Measurements from ENCODE around the gene KCNT1. TPM values are rescaled to one million over a fixed set of nuclear protein-coding genes. Genes with fewer than 3 reads are reported as not detected.

Gene KCNT1
- total and polyA plus RNA-seq, 10 of the 15 experiments (the other 5 are each of a cell fraction or from before 2014, with no cell fraction given) = not detected

GRCh38 chr9:135762921-135763320 lies 60.9 kb downstream of the KCNT1 start:
- CTCF ChIA-PET = no interaction called here
- FAIRE-seq (no peak), ATAC-seq (no peak), DNase-seq (ENCODE audit: low read depth, low spot score) (no peak)
- Histone ChIP-seq H3K27me3 (replicated peaks in 1 of 2; ENCODE audit: control insufficient read depth in 2 of 2, insufficient read depth in 2 of 2, low read length in 1 of 2) (no peaks in the 10 kb centered on the region), H3K9ac (ENCODE audit: control insufficient read depth, insufficient read depth, low read length) (no peak overlapping the region), H3K36me3 (ENCODE audit: control insufficient read depth in 2 of 2, insufficient read depth in 2 of 2, low read length in 1 of 2) (no peaks in the 10 kb centered on the region), H3K4me1 (ENCODE audit: control insufficient read depth, insufficient read depth, low read length) (no peaks in the 10 kb centered on the region), H3K79me2 (ENCODE audit: control insufficient read depth, insufficient read depth, low read length) (no peaks in the 10 kb centered on the region), H3K4me3 (no peak overlapping the region), H3K4me2 (ENCODE audit: control insufficient read depth, insufficient read depth) (no peak overlapping the region), H3K9me3 (replicated peaks; ENCODE audit: control insufficient read depth, insufficient read depth, low read length) (no peaks in the 10 kb centered on the region; the same call in 2 of the 3 replicates), H2AFZ (ENCODE audit: control insufficient read depth, low read depth, low read length) (no peak overlapping the region), H3K27ac (ENCODE audit: control insufficient read depth, insufficient read depth) (no peak overlapping the region), H4K20me1 (ENCODE audit: control insufficient read depth, insufficient read depth) (no peaks in the 10 kb centered on the region)
- RAD21 ChIA-PET (ENCODE audit: unreplicated experiment) = no interaction called here
- intact Hi-C loops (cut with micrococcal nuclease; ENCODE audit: unreplicated experiment) (no loop called here), in situ Hi-C loops (cut with MboI) (no loop called here)
- 37% methylated on average over 13 of the region's 13 CpGs for WGBS (ENCODE audit: insufficient coverage, insufficient replicate concordance, low lambda C conversion rate, missing lambda C conversion rate)
- POLR2A ChIA-PET = no interaction called here
- BruUV-seq (replicated peaks) = no TSS peak
- SMC1A ChIA-PET (ENCODE audit: uncharacterized antibody, unreplicated experiment) = no interaction called here
- TF ChIP-seq EED (IDR thresholded peaks at IDR 0.05; ENCODE audit: low read depth) = no peak
- no peak for TF ChIP-seq NFYB (IDR thresholded peaks at IDR 0.05; ENCODE audit: insufficient read depth, low read depth, low read length)
- TF ChIP-seq, protein P1, sequence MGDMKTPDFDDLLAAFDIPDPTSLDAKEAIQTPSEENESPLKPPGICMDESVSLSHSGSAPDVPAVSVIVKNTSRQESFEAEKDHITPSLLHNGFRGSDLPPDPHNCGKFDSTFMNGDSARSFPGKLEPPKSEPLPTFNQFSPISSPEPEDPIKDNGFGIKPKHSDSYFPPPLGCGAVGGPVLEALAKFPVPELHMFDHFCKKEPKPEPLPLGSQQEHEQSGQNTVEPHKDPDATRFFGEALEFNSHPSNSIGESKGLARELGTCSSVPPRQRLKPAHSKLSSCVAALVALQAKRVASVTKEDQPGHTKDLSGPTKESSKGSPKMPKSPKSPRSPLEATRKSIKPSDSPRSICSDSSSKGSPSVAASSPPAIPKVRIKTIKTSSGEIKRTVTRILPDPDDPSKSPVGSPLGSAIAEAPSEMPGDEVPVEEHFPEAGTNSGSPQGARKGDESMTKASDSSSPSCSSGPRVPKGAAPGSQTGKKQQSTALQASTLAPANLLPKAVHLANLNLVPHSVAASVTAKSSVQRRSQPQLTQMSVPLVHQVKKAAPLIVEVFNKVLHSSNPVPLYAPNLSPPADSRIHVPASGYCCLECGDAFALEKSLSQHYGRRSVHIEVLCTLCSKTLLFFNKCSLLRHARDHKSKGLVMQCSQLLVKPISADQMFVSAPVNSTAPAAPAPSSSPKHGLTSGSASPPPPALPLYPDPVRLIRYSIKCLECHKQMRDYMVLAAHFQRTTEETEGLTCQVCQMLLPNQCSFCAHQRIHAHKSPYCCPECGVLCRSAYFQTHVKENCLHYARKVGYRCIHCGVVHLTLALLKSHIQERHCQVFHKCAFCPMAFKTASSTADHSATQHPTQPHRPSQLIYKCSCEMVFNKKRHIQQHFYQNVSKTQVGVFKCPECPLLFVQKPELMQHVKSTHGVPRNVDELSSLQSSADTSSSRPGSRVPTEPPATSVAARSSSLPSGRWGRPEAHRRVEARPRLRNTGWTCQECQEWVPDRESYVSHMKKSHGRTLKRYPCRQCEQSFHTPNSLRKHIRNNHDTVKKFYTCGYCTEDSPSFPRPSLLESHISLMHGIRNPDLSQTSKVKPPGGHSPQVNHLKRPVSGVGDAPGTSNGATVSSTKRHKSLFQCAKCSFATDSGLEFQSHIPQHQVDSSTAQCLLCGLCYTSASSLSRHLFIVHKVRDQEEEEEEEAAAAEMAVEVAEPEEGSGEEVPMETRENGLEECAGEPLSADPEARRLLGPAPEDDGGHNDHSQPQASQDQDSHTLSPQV (IDR thresholded peaks at IDR 0.05) = no peak
- no peak for TF ChIP-seq NFXL1 (IDR thresholded peaks at IDR 0.05; ENCODE audit: borderline replicate concordance)
- no peak for TF ChIP-seq MXI1 (IDR thresholded peaks at IDR 0.05; ENCODE audit: low read depth, low read length)
- TF ChIP-seq RELA (IDR thresholded peaks at IDR 0.05; ENCODE audit: borderline replicate concordance, partially characterized antibody) = no peak
- TF ChIP-seq ZNF622 (IDR thresholded peaks at IDR 0.05) = no peak
- no peak for TF ChIP-seq ZNF217 (IDR thresholded peaks at IDR 0.05)
- TF ChIP-seq SPI1 (IDR thresholded peaks at IDR 0.05; ENCODE audit: borderline replicate concordance, insufficient read depth, low read depth, low read length) = no peak
- TF ChIP-seq, protein P2, sequence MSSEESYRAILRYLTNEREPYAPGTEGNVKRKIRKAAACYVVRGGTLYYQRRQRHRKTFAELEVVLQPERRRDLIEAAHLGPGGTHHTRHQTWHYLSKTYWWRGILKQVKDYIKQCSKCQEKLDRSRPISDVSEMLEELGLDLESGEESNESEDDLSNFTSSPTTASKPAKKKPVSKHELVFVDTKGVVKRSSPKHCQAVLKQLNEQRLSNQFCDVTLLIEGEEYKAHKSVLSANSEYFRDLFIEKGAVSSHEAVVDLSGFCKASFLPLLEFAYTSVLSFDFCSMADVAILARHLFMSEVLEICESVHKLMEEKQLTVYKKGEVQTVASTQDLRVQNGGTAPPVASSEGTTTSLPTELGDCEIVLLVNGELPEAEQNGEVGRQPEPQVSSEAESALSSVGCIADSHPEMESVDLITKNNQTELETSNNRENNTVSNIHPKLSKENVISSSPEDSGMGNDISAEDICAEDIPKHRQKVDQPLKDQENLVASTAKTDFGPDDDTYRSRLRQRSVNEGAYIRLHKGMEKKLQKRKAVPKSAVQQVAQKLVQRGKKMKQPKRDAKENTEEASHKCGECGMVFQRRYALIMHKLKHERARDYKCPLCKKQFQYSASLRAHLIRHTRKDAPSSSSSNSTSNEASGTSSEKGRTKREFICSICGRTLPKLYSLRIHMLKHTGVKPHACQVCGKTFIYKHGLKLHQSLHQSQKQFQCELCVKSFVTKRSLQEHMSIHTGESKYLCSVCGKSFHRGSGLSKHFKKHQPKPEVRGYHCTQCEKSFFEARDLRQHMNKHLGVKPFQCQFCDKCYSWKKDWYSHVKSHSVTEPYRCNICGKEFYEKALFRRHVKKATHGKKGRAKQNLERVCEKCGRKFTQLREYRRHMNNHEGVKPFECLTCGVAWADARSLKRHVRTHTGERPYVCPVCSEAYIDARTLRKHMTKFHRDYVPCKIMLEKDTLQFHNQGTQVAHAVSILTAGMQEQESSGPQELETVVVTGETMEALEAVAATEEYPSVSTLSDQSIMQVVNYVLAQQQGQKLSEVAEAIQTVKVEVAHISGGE (CRISPR knock-in tag; IDR thresholded peaks at IDR 0.05) = no peak
- no peak for TF ChIP-seq CREB1 (IDR thresholded peaks at IDR 0.05; ENCODE audit: low read depth)
- TF ChIP-seq ATF7 (IDR thresholded peaks at IDR 0.05; ENCODE audit: low read depth) = no peak
- TF ChIP-seq USF2 (IDR thresholded peaks at IDR 0.05; ENCODE audit: borderline replicate concordance, low read depth, low read length) = no peak

All from GM12878 (cell line).